GM23338 (cell line): ENCODE measurements around the gene VPS50.

Source experiments
- EZH2phosphoT487 ChIP-seq: fragments of 200-600 bp; sonication (generic); IDR thresholded peaks from one replicate; pipeline ENCODE4 v1.8.1; 2018; ENCODE audit warnings: antibody characterized with exemption; ENCODE audit not compliant: unreplicated experiment
- TF ChIP-seq, protein P1 (sequence below), 2 experiments: fragments of 200-600 bp in 1 of 2; sonication (generic) in 1 of 2; conservative IDR thresholded peaks; 2 replicates each; pipeline versions ENCODE4 v1.5.1 to v1.6.1; 2016 to 2017; ENCODE audit warnings: antibody characterized with exemption in 2 of 2, low read depth in 2 of 2, mild to moderate bottlenecking in 2 of 2, moderate library complexity in 1 of 2

DNA sequence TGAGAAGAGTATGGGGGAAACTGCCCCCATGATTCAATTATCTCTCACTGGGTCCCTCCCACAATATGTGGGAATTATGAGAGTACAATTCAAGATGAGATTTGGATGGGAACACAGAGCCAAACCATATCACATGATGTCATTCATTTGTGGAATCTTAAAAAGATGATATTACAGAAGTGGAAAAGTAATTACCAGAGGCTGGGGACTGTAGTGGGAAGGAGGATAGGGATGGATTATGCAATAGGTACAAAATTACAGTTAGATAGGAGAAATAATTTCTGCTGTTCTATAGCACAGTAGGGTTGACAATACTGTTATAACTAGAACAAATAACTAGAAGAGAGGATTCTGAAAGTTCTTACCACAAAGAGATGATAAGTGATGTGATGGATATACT is 141.4 kb downstream of the VPS50 start:
- TF ChIP-seq, protein P1, sequence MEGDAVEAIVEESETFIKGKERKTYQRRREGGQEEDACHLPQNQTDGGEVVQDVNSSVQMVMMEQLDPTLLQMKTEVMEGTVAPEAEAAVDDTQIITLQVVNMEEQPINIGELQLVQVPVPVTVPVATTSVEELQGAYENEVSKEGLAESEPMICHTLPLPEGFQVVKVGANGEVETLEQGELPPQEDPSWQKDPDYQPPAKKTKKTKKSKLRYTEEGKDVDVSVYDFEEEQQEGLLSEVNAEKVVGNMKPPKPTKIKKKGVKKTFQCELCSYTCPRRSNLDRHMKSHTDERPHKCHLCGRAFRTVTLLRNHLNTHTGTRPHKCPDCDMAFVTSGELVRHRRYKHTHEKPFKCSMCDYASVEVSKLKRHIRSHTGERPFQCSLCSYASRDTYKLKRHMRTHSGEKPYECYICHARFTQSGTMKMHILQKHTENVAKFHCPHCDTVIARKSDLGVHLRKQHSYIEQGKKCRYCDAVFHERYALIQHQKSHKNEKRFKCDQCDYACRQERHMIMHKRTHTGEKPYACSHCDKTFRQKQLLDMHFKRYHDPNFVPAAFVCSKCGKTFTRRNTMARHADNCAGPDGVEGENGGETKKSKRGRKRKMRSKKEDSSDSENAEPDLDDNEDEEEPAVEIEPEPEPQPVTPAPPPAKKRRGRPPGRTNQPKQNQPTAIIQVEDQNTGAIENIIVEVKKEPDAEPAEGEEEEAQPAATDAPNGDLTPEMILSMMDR (conservative IDR thresholded peaks at IDR 0.05; ENCODE audit: low read depth in 2 of 2): no peak
- no peak for TF ChIP-seq EZH2phosphoT487
